Stimulated activated CD8-positive, alpha-beta memory T cell treated with anti-CD3 and anti-CD28 coated beads, Interleukin-7, amount 100 ng/mL, for 1 hour (primary cell): ENCODE measurements around the gene KIFC1.

Experiments
- DNase-seq, 2 donors: peaks; one replicate each; pipeline ENCODE4 v3.0.0-alpha.2; 2020; ENCODE audit warnings: low read depth in 2 of 2

Gene KIFC1

DNA sequence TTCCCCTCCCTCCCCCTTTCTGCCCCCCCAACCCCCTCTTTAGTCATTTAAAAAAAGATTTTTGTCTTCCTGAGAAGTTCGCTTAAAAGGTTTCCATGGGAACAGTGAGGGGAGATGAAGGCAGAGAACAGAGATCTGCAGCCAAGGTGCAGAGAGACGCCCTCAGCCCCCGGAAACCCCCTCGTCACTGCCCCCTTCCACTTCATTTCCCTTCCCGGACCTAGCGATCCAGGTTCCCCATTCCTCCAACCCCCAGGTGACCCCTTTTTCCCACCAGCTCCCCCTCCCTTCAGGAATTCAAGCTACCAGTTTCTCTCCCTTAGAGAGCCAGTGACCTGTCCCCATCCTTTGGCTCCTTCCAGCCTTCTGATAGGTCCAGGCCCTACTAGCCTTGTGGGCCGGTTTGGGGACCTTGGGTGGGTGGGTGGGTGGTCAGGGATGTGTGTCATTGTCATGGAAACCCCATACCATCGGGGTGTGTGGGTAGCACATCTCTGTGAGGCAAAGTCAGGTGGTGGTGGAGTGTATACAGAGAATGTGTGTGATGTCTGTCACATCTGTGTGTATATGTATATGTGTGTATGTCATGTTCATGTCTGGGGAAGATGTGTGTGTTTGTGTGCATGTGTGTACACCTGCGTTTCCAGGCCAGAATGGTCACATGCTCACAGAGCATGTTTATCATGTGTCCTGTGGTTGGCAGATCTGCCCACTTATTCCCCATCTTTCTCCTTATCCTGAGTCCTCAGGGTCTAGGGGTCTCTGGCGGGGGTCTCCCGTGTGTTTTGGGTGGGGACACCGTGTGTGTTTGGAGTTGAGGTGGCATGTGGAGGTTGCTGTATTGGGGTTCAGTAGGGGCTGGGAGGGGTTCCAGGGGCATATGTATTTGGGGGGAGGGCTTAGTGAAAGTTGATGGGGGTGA, 35.2 kb downstream of the KIFC1 start:
- no peak for DNase-seq

- no peak for DNase-seq
Measured at GRCh38 chr6:33427585-33428223, 36.1 kb downstream of the KIFC1 start.

DNA sequence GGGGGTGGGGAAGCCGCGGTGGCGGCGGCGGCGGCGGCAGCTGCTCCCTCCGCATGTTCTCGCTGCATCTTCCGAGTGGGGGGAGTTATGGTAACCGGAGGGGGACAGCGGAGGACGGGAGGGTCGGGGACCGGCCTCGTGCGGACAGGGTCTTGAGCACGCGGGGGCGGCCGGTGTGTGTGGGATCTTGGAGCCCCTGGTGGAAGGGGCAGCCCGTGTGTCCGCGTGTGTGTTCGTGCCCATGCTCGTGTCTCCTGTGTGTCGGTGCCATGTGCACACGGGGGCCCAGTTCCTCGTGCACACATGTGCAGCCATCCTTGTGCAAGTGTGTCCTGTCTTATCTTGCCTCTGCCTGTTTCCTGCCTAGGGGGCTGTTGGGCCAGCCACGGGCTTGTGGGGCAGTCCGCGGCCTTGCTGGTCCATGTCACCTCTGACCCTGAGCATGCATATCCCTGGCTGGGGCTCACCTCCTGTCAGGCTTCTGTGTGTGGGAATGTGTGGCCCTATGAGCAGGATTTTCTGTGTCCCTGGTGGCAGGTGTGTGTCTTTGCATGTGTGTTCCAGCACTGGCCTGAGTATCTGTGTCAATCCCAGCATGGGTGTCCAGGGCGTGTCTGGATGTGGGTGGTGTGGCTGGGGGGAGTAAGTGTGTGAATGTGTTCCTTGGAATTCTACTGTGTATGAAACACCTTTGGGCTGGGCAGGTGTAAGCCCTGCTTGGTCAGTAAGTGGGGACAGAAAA, 36.8 kb downstream of the KIFC1 start:
- DNase-seq = no peak

GRCh38 chr6:33428966-33429749, 37.5 kb downstream of the KIFC1 start:
- no peak for DNase-seq

- DNase-seq = no peak
Measured at GRCh38 chr6:33429750-33430052, 38.1 kb downstream of the KIFC1 start.

DNA sequence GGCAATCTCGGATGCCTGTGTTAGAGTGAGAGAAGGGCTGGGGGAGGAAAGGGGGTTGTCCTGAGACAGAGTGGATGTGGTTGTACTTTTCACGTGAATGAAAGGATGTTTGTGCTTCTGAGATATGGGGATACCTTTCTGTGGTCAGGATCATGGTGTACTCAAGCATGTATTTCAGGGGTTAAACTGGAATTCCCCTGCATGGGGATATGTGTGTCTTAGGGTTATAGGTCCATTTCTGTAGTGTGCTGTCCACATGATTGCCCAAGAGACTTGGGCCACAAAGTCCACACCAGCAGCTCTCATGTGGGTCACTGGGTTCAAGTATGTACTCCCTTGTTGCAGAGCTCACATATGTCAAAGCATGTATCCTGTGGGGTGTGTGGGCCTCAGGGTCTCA, 38.7 kb downstream of the KIFC1 start:
- no peak for DNase-seq

GRCh38 chr6:33430991-33431879, 39.6 kb downstream of the KIFC1 start:
- DNase-seq = peak; percentile 51 to 71

DNA sequence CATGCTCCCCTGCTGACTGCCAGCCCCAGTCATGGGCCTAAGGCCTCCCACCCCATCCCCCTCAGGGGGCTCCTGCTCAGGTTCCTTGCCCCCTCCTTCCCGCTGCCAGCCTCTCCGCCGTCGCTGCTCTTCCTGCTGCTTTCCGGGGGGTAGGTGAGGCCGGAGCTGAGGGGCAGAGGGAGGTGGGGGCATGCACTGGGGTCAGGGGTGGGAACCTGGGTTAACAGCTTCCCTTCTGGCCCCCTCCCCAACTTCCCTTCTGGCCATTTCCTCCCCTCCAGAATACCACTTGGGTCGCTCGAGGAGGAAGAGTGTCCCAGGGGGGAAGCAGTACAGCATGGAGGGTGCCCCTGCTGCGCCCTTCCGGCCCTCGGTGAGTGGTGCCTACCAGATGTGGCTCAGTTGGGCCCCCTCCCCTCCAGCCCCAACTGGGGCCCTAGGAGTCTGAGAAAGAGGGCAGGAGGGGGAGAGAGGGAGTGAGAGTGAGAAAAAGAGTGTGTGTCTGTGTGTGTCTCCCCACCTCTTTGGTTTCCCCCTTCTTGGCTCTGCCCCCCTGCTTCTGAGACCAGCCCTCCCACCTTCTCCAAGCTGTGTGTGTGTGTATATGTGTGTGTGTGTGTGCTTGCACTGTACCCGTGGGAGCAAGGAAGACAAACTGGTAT, 40.4 kb downstream of the KIFC1 start:
- DNase-seq = no peak

DNA sequence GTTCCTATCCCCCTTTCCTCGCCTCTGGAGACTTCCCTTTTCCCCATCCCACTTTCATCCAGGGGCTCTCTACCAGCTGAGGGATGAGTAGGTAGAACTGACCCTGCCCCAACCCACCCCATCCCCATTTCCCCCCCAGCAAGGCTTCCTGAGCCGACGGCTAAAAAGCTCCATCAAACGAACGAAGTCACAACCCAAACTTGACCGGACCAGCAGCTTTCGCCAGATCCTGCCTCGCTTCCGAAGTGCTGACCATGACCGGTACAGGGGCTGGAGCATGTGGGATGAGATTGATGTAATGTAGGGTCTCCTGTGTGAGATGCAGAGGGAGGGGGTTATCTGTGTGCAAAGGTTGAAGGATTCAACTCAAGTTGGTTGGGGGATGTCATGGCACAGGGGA, 40.9 kb downstream of the KIFC1 start:
- DNase-seq = no peak

- DNase-seq = no peak
Measured at GRCh38 chr6:33433001-33433543, 41.4 kb downstream of the KIFC1 start.

DNA sequence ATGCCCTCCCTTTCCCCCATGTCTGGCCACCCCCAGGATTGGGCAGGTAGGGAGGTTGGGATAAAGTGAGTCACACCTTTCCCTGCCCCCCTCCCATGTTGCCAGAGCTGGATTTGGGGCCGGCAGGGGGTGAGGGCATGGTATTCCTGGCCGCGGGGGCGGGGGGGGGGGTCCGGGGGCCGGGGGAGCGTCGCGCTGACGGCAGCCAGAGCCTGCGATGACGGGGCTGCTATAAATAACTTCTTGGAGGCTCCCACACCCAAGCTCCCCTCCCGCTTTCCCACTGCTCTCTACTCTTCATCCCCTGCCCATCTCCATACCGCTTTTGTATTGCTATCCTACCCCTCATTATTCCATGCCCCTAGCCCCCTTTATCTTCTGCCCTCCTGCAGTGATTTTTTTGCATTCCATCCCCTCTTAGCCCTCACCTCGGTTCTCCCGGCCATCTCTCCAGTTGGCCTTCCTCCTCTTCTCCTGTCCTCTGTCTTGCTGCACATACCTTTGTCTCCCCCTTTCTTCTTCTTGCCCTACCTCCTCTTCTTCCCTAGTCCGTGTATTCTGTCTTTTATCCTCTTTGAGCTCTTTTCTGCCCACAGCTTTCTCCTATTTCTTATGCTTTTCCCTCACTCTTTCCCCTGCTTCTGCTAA, 42.0 kb downstream of the KIFC1 start:
- DNase-seq = no peak

- no peak for DNase-seq
Measured at GRCh38 chr6:33434961-33435360, 43.3 kb downstream of the KIFC1 start.

GRCh38 chr6:33437666-33438065, 46.0 kb downstream of the KIFC1 start:
- DNase-seq = no peak

DNA sequence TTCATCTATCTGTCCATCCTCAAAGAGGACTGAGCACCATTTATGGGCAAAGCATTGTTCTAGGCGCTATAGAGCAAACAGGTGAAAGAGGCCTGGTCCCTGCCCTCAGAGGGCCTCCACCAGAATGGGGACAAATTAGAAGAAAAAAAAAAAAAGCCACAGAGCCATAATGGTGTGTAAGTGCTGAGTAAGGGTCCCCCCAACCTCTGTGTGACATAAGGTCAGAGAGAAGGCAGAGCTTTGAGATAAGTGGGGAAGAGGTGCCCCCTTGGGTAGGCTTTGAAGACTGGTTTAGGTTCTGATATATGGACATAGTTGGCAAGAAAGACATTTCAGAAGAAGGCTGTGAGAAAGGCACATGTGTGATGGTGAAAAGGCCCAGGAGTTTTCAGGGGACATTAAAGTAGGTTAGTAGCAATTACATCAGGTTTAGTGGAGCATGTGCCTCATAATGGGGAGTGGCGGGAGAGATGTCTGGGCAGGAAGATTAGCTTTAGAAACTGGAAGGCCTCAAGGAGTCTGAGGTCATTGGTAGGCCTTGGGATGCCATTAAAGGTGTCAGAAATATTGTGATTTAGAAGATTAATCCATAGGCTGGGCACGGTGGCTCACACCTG, 47.5 kb downstream of the KIFC1 start:
- DNase-seq = no peak

GRCh38 chr6:33439956-33440648, 48.5 kb downstream of the KIFC1 start:
- DNase-seq = no peak

DNA sequence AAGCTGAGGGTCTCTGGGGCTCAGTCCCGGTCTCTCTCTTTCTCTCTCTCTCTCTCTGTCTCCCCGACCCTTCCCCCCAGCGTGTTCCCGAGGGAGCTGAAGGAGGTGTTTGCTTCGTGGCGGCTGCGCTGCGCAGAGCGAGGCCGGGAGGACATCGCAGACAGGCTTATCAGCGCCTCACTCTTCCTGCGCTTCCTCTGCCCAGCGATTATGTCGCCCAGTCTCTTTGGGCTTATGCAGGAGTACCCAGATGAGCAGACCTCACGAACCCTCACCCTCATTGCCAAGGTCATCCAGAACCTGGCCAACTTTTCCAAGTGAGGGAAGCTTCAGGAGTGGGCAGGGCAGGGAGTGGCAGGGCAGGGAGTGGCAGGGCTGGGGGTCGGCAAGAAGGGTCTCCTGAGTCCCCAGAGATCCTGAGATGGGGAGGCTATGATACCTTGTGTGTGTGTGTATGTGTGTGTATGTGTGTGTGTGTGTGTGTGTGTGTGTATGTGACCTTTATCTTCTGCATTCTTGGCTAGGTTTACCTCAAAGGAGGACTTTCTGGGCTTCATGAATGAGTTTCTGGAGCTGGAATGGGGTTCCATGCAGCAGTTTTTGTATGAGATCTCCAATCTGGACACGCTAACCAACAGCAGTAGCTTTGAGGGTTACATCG, 49.2 kb downstream of the KIFC1 start:
- no peak for DNase-seq

DNA sequence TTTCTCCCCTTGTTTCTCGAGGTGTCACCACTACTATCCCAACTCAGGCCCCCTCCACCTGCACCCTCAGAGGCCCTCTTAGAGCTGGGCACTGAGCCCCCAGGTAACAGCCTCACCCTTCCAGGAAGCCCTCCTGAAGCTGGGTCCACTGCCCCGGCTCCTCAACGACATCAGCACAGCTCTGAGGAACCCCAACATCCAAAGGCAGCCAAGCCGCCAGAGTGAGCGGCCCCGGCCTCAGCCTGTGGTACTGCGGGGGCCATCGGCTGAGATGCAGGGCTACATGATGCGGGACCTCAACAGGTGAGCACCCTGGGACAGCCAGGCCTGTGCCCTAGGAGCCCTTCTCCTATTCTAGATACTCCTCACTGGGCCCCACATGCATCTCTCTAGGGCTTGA, 49.8 kb downstream of the KIFC1 start:
- DNase-seq = no peak

- no peak for DNase-seq
Measured at GRCh38 chr6:33442283-33442682, 50.7 kb downstream of the KIFC1 start.
